Left renal pelvis (tissue), 4 donors: ENCODE measurements around the gene PAQR3. TPM values are rescaled to one million over a fixed set of nuclear protein-coding genes. Genes with fewer than 3 reads are reported as not detected.

Experiments
- DNase-seq, 4 donors: peaks; one replicate each; pipeline ENCODE4 v3.0.0-alpha.2; 2013; ENCODE audit warnings: low read depth in 4 of 4, low spot score in 3 of 4
- polyA plus RNA-seq, 4 donors: library from polyadenylated mRNA; unstranded; fragments of 120-200 nt; gene quantifications; one replicate each; pipeline ENCODE4 v1.2.1, GENCODE V29; 2013; ENCODE audit not compliant: insufficient read length in 4 of 4

PAQR3 gene
- 10 to 100 TPM; 13.1 to 27.2 (median 23.9) TPM for polyA plus RNA-seq

GRCh38 chr4:78938868-78939666, at the start of gene PAQR3:
Gene PAQR3 (minus strand): TSS chr4:78939438. CDS start chr4:78939224, 214 bp downstream.
- peak; percentile 48 to 78 (median 74) for DNase-seq

GRCh38 chr4:78987683-78988082, 48.4 kb upstream of the PAQR3 start:
- DNase-seq: no peak

GRCh38 chr4:78984593-78984992, 45.4 kb upstream of the PAQR3 start:
- DNase-seq: no peak

- no peak for DNase-seq
Measured at GRCh38 chr4:78975865-78976264, 36.6 kb upstream of the PAQR3 start.

- DNase-seq: no peak
Measured at GRCh38 chr4:78971776-78972175, 32.5 kb upstream of the PAQR3 start.

GRCh38 chr4:78971326-78971725, 32.1 kb upstream of the PAQR3 start:
- DNase-seq: no peak

- DNase-seq: no peak
Measured at GRCh38 chr4:78962597-78963115, 23.4 kb upstream of the PAQR3 start.

- DNase-seq: no peak
Measured at GRCh38 chr4:78960926-78961325, 21.7 kb upstream of the PAQR3 start.

- DNase-seq: no peak
Measured at GRCh38 chr4:78956975-78957374, 17.7 kb upstream of the PAQR3 start.

GRCh38 chr4:78953769-78954666, 14.8 kb upstream of the PAQR3 start:
- DNase-seq: no peak

- DNase-seq: no peak
Measured at GRCh38 chr4:78953231-78953630, 14.0 kb upstream of the PAQR3 start.

GRCh38 chr4:78951862-78952472, 12.7 kb upstream of the PAQR3 start:
- peak in 1 of 4 donors; percentile 27 for DNase-seq

GRCh38 chr4:78949735-78950134, 10.5 kb upstream of the PAQR3 start:
- DNase-seq: no peak

- DNase-seq: no peak
Measured at GRCh38 chr4:78945651-78946179, 6.5 kb upstream of the PAQR3 start.

- no peak for DNase-seq
Measured at GRCh38 chr4:78944381-78944780, 5.1 kb upstream of the PAQR3 start.

GRCh38 chr4:78940752-78941151, 1.5 kb upstream of the PAQR3 start:
- no peak for DNase-seq

GRCh38 chr4:78939667-78940008, 400 bp upstream of the PAQR3 start:
- DNase-seq: no peak

GRCh38 chr4:78938474-78938867, 767 bp downstream of the PAQR3 start:
- no peak for DNase-seq

- no peak for DNase-seq
Measured at GRCh38 chr4:78937837-78938236, 1.4 kb downstream of the PAQR3 start.

GRCh38 chr4:78936989-78937388, 2.2 kb downstream of the PAQR3 start:
- no peak for DNase-seq
